H9 (cell line): ENCODE results near the gene PRPF8. TPM values are rescaled to one million over a fixed set of nuclear protein-coding genes. Genes with fewer than 3 reads are reported as not detected.
A peak's percentile ranks its signal among the peaks of the same experiment; 100 is the strongest.

Experiments used
- DNase-seq: peaks from one replicate; pipeline ENCODE4 v3.0.0-alpha.2; 2017
- H2AFZ ChIP-seq: one replicate; pipeline ENCODE4 v1.6.1; 2013; ENCODE audit warnings: mild to moderate bottlenecking, low read length, control low read depth, moderate library complexity
- H2AK5ac ChIP-seq: 2 replicates; pipeline ENCODE4 v1.6.1; 2013; ENCODE audit warnings: low read length, control low read depth, mixed read lengths; ENCODE audit not compliant: insufficient read length
- H2BK120ac ChIP-seq: one replicate; pipeline ENCODE4 v1.6.1; 2013; ENCODE audit warnings: low read depth, mild to moderate bottlenecking, low read length, control low read depth, inconsistent platforms; ENCODE audit not compliant: poor library complexity, severe bottlenecking
- H2BK12ac ChIP-seq: 2 replicates; pipeline ENCODE4 v1.6.1; 2013; ENCODE audit warnings: low read length, control low read depth, mixed read lengths, low read depth; ENCODE audit not compliant: insufficient read length
- H2BK15ac ChIP-seq: 2 replicates; pipeline ENCODE4 v1.6.1; 2013; ENCODE audit warnings: low read depth, low read length, control low read depth
- H2BK20ac ChIP-seq: one replicate; pipeline ENCODE4 v1.6.1; 2013; ENCODE audit warnings: low read depth, mild to moderate bottlenecking, low read length, control low read depth, inconsistent platforms; ENCODE audit not compliant: poor library complexity, severe bottlenecking
- H2BK5ac ChIP-seq: 2 replicates; pipeline ENCODE4 v1.6.1; 2013; ENCODE audit warnings: low read length, control low read depth, mixed read lengths; ENCODE audit not compliant: insufficient read length
- H3K14ac ChIP-seq: 2 replicates; pipeline ENCODE4 v1.6.1; 2013; ENCODE audit warnings: low read length, control low read depth; ENCODE audit not compliant: insufficient read depth
- H3K18ac ChIP-seq: 2 replicates; pipeline ENCODE4 v1.6.1; 2013; ENCODE audit warnings: low read depth, mild to moderate bottlenecking, mixed read lengths, low read length, control low read depth; ENCODE audit not compliant: insufficient read length
- H3K23ac ChIP-seq: 2 replicates; pipeline ENCODE4 v1.6.1; 2013; ENCODE audit warnings: low read length, control low read depth, mixed read lengths, low read depth; ENCODE audit not compliant: insufficient read length
- H3K23me2 ChIP-seq: 2 replicates; pipeline ENCODE4 v1.6.1; 2013; ENCODE audit warnings: low read depth, mild to moderate bottlenecking, mixed read lengths, low read length, control low read depth; ENCODE audit not compliant: insufficient read length, poor library complexity, severe bottlenecking
- H3K27ac ChIP-seq: 2 replicates; pipeline ENCODE4 v1.5.1; 2013; ENCODE audit warnings: low read length, control low read depth, mixed read lengths, low read depth; ENCODE audit not compliant: insufficient read length
- H3K27me3 ChIP-seq: 2 replicates; pipeline ENCODE4 v1.6.1; 2013; ENCODE audit warnings: low read length, control low read depth, inconsistent platforms; ENCODE audit not compliant: insufficient read depth
- H3K4ac ChIP-seq: 2 replicates; pipeline ENCODE4 v1.6.1; 2013; ENCODE audit warnings: low read depth, mild to moderate bottlenecking, control low read depth, inconsistent platforms, low read length, moderate library complexity
- H3K4me1 ChIP-seq: 2 replicates; pipeline ENCODE4 v1.6.1; 2013; ENCODE audit warnings: low read length, control low read depth, inconsistent platforms; ENCODE audit not compliant: insufficient read depth
- H3K4me2 ChIP-seq: 2 replicates; pipeline ENCODE4 v1.6.1; 2013; ENCODE audit warnings: low read length, control low read depth, mixed read lengths; ENCODE audit not compliant: insufficient read length, insufficient read depth
- H3K56ac ChIP-seq: 2 replicates; pipeline ENCODE4 v1.6.1; 2013; ENCODE audit warnings: low read depth, mild to moderate bottlenecking, mixed read lengths, low read length, control low read depth; ENCODE audit not compliant: insufficient read length
- H3K79me1 ChIP-seq: 2 replicates; pipeline ENCODE4 v1.6.1; 2013; ENCODE audit warnings: low read depth, mild to moderate bottlenecking, moderate library complexity, low read length, control low read depth, inconsistent platforms; ENCODE audit not compliant: insufficient read depth, poor library complexity, severe bottlenecking
- H3K79me2 ChIP-seq: 2 replicates; pipeline ENCODE4 v1.6.1; 2013; ENCODE audit warnings: low read length, control low read depth, inconsistent platforms; ENCODE audit not compliant: insufficient read depth
- H3K9ac ChIP-seq: 2 replicates; pipeline ENCODE4 v1.6.1; 2013; ENCODE audit warnings: low read length, control low read depth, mixed read lengths; ENCODE audit not compliant: insufficient read length; ENCODE audit errors: extremely low read depth
- H3K9me3 ChIP-seq: one replicate; pipeline ENCODE4 v1.6.1; 2013; ENCODE audit warnings: low read depth, low read length, inconsistent platforms; ENCODE audit not compliant: control insufficient read depth
- H3T11ph ChIP-seq: one replicate; pipeline ENCODE4 v1.6.1; 2013; ENCODE audit warnings: mild to moderate bottlenecking, low read length, control low read depth, inconsistent platforms
- H4K20me1 ChIP-seq: one replicate; pipeline ENCODE4 v1.6.1; 2013; ENCODE audit not compliant: control insufficient read depth, insufficient read length, insufficient read depth
- H4K5ac ChIP-seq: 2 replicates; pipeline ENCODE4 v1.6.1; 2013; ENCODE audit warnings: low read depth, mild to moderate bottlenecking, mixed read lengths, low read length, control low read depth; ENCODE audit not compliant: insufficient read length
- H4K8ac ChIP-seq: replicated peaks from 2 replicates; pipeline ENCODE4 v1.6.1; 2013; ENCODE audit warnings: low read length, control low read depth, mixed read lengths, low read depth; ENCODE audit not compliant: insufficient read length
- H4K91ac ChIP-seq: 2 replicates; pipeline ENCODE4 v1.6.1; 2013; ENCODE audit warnings: low read depth, mild to moderate bottlenecking, moderate library complexity, mixed read lengths, low read length, control low read depth; ENCODE audit not compliant: insufficient read length
- H3K27ac Mint-ChIP-seq, 3 experiments: 2 replicates in 2 of 3; 3 replicates in 1 of 3; pipeline ENCODE4 v1.8.0; 2020 to 2021; ENCODE audit warnings: mixed read lengths in 3 of 3, mild to moderate bottlenecking in 1 of 3, moderate library complexity in 1 of 3
- H3K27me3 Mint-ChIP-seq: 2 replicates; pipeline ENCODE4 v1.8.0; 2021; ENCODE audit warnings: low read depth, mild to moderate bottlenecking, moderate library complexity, mixed read lengths
- H3K36me3 Mint-ChIP-seq, 3 experiments: 2 replicates in 2 of 3; 3 replicates in 1 of 3; pipeline ENCODE4 v1.8.0; 2020 to 2021; ENCODE audit warnings: low read depth in 3 of 3, mixed read lengths in 3 of 3; ENCODE audit not compliant: insufficient read depth in 1 of 3
- H3K4me1 Mint-ChIP-seq, 2 experiments: 2 replicates each; pipeline ENCODE4 v1.8.0; 2020; ENCODE audit warnings: mixed read lengths in 2 of 2
- H3K4me3 Mint-ChIP-seq, 2 experiments: 2 replicates in 1 of 2; 3 replicates in 1 of 2; pipeline ENCODE4 v1.8.0; 2020 to 2021; ENCODE audit warnings: mild to moderate bottlenecking in 2 of 2, mixed read lengths in 2 of 2, moderate library complexity in 1 of 2
- H3K9me3 Mint-ChIP-seq, 2 experiments: 2 replicates in 1 of 2; 3 replicates in 1 of 2; pipeline ENCODE4 v1.8.0; 2020; ENCODE audit warnings: mild to moderate bottlenecking in 2 of 2, mixed read lengths in 2 of 2, moderate library complexity in 1 of 2
- WGBS: extraction: QIAGEN DNeasy Blood & Tissue Kit; methylation state at CpG from one replicate; pipeline ENCODE4 v1.1.7; 2013; ENCODE audit warnings: missing lambda C conversion rate, low lambda C conversion rate, mixed read lengths; ENCODE audit not compliant: insufficient read length; ENCODE audit errors: extremely low coverage; 5-methylcytosine and 5-hydroxymethylcytosine counted together
- total RNA-seq: library from RNA; stranded (reverse); gene quantifications from 2 replicates; pipeline ENCODE4 v1.2.1, GENCODE V29; 2021
- TF ChIP-seq, protein P1 (sequence below): fragments of 200-600 bp; sonication (generic); conservative IDR thresholded peaks from 3 replicates; pipeline ENCODE4 v1.8.0; 2021; ENCODE audit warnings: antibody characterized with exemption, mild to moderate bottlenecking

PRPF8 gene
- total RNA-seq, 1 experiment from 2014 or later = 408 TPM

GRCh38 chr17:1650731-1651558, 33.7 kb downstream of the PRPF8 start:
- WGBS = no CpG with 5 or more reads among the region's 22 CpGs
- H3K27me3 ChIP-seq = no peaks in the 10 kb centered on the region
- H3T11ph ChIP-seq = no peak overlapping the region
- H2AK5ac ChIP-seq = no peak overlapping the region
- no peak overlapping the region for H3K23ac ChIP-seq
- 0 out of 2 replicates have a peak, but pooled peaks cover under 1% of the 10 kb centered on the region for H3K4me1 ChIP-seq
- H4K8ac ChIP-seq = no peak overlapping the region
- no peak overlapping the region for H3K4me2 ChIP-seq
- no peak overlapping the region for H3K18ac ChIP-seq
- no peak overlapping the region for H4K91ac ChIP-seq
- H3K4ac ChIP-seq = no peak overlapping the region
- H3K4me1 Mint-ChIP-seq = peaks cover 14 to 17% of the 10 kb centered on the region in 2 experiments
- H2BK120ac ChIP-seq = no peak overlapping the region
- no peak overlapping the region for H2BK20ac ChIP-seq
- no peak overlapping the region for H2BK12ac ChIP-seq
- no peaks in the 10 kb centered on the region for H3K9me3 ChIP-seq
- TF ChIP-seq, protein P1, sequence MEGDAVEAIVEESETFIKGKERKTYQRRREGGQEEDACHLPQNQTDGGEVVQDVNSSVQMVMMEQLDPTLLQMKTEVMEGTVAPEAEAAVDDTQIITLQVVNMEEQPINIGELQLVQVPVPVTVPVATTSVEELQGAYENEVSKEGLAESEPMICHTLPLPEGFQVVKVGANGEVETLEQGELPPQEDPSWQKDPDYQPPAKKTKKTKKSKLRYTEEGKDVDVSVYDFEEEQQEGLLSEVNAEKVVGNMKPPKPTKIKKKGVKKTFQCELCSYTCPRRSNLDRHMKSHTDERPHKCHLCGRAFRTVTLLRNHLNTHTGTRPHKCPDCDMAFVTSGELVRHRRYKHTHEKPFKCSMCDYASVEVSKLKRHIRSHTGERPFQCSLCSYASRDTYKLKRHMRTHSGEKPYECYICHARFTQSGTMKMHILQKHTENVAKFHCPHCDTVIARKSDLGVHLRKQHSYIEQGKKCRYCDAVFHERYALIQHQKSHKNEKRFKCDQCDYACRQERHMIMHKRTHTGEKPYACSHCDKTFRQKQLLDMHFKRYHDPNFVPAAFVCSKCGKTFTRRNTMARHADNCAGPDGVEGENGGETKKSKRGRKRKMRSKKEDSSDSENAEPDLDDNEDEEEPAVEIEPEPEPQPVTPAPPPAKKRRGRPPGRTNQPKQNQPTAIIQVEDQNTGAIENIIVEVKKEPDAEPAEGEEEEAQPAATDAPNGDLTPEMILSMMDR = no peak
- H3K9me3 Mint-ChIP-seq = no peaks in the 10 kb centered on the region
- no peaks in the 10 kb centered on the region for H3K79me2 ChIP-seq
- no peaks in the 10 kb centered on the region for H3K79me1 ChIP-seq
- H2BK5ac ChIP-seq = no peak overlapping the region
- H2AFZ ChIP-seq = no peak overlapping the region
- H3K9ac ChIP-seq = no peak overlapping the region
- DNase-seq = peak; percentile 37
- H4K20me1 ChIP-seq = no peaks in the 10 kb centered on the region
- no peaks in the 10 kb centered on the region; the same call in 1 of the 2 replicates for H3K27me3 Mint-ChIP-seq
- H4K5ac ChIP-seq = no peak overlapping the region
- H3K27ac ChIP-seq = no peak overlapping the region
- no peak overlapping the region; the same call in 1 of the 2 replicates for H3K14ac ChIP-seq
- no peak overlapping the region for H3K56ac ChIP-seq
- H3K27ac Mint-ChIP-seq = peak overlapping the region in 1 of 3 experiments; percentile 5; a peak in 1 of 7 replicates
- peaks cover 8% of the 10 kb centered on the region for H3K23me2 ChIP-seq
- H3K4me3 Mint-ChIP-seq = 0 out of 5 replicates have a peak overlapping the region, but pooled peaks of 1 of the 2 experiments have one; percentile 29
- no peak overlapping the region for H2BK15ac ChIP-seq
- H3K36me3 Mint-ChIP-seq = peaks cover 42 to 55% (median 49%) of the 10 kb centered on the region in 3 experiments; a peak in 6 of 7 replicates
